GM04504 (cell line): ENCODE results near the gene HOXC11.

Experiments
- DNase-seq: peaks from one replicate; pipeline ENCODE4 v3.0.0-alpha.2; 2012; ENCODE audit warnings: low read depth

The HOXC11 gene

GRCh38 chr12:53984901-53985691 is 12.2 kb downstream of the HOXC11 start, which contains the start of gene HOXC10:
HOXC10 (plus strand) TSS chr12:53985146; CDS start chr12:53985260, 114 bp downstream.
- peak; percentile 98 for DNase-seq

- no peak for DNase-seq
These were observed 12.7 kb downstream of the HOXC11 start for GRCh38 chr12:53985692-53985993.

GRCh38 chr12:53985994-53986685 is 13.2 kb downstream of the HOXC11 start:
- no peak for DNase-seq

- DNase-seq: no peak
These were observed 14.0 kb downstream of the HOXC11 start for GRCh38 chr12:53986686-53987483.

- DNase-seq: no peak
These were observed 14.9 kb downstream of the HOXC11 start for GRCh38 chr12:53987787-53988230.

- DNase-seq: no peak
These were observed 15.8 kb downstream of the HOXC11 start for GRCh38 chr12:53988541-53989226.

GRCh38 chr12:53989227-53990113 is 16.5 kb downstream of the HOXC11 start:
- DNase-seq: no peak

GRCh38 chr12:53990311-53991076 is 17.6 kb downstream of the HOXC11 start:
- DNase-seq: no peak

GRCh38 chr12:53991077-53991460 is 18.1 kb downstream of the HOXC11 start:
- DNase-seq: no peak

- DNase-seq: no peak
These were observed 19.5 kb downstream of the HOXC11 start for GRCh38 chr12:53992377-53992889.

GRCh38 chr12:53993162-53994008 is 20.5 kb downstream of the HOXC11 start:
- DNase-seq: no peak

- DNase-seq: no peak
These were observed 21.0 kb downstream of the HOXC11 start for GRCh38 chr12:53994009-53994263.

- DNase-seq: no peak
These were observed 21.5 kb downstream of the HOXC11 start for GRCh38 chr12:53994264-53995001.

GRCh38 chr12:53995002-53995377 is 22.1 kb downstream of the HOXC11 start:
- DNase-seq: no peak

GRCh38 chr12:53995378-53996239 is 22.7 kb downstream of the HOXC11 start:
- no peak for DNase-seq

- no peak for DNase-seq
These were observed 23.6 kb downstream of the HOXC11 start for GRCh38 chr12:53996240-53997203.
